Stimulated activated CD4-positive, alpha-beta T cell treated with anti-CD3 and anti-CD28 coated beads, Interleukin-12 subunit alpha, Interleukin-12 subunit beta, amount 100 ng/mL, for 24 hours (primary cell): ENCODE measurements around the gene COL19A1.
"Not testable (repeated sequence)": the region's sequence is repeated elsewhere in the genome, so short reads cannot be mapped to it uniquely, and the experiment has no call there.

Experiments
- DNase-seq, 2 experiments: peaks; one replicate each; pipeline ENCODE4 v3.0.0-alpha.2; 2020; ENCODE audit warnings: low read depth in 2 of 2

COL19A1 gene

GRCh38 chr6:69866770-69867638, 648 bp downstream of the COL19A1 start:
- DNase-seq = peak; percentile 24 to 46

- DNase-seq = no peak
Measured at GRCh38 chr6:69867639-69867976, 1.3 kb downstream of the COL19A1 start.

- DNase-seq = no peak
Measured at GRCh38 chr6:69868252-69868804, 2.0 kb downstream of the COL19A1 start.

GRCh38 chr6:69868961-69869360, 2.6 kb downstream of the COL19A1 start:
- DNase-seq = no peak

- DNase-seq = no peak
Measured at GRCh38 chr6:69871107-69871506, 4.8 kb downstream of the COL19A1 start.

GRCh38 chr6:69873291-69873690, 6.9 kb downstream of the COL19A1 start:
- DNase-seq = no peak

- DNase-seq = no peak
Measured at GRCh38 chr6:69875715-69876114, 9.4 kb downstream of the COL19A1 start.

- no peak for DNase-seq
Measured at GRCh38 chr6:69878795-69879194, 12.4 kb downstream of the COL19A1 start.

GRCh38 chr6:69880601-69881000, 14.2 kb downstream of the COL19A1 start:
- no peak for DNase-seq

GRCh38 chr6:69881322-69882151, 15.2 kb downstream of the COL19A1 start:
- DNase-seq = no peak

- DNase-seq = no peak
Measured at GRCh38 chr6:69883551-69883950, 17.2 kb downstream of the COL19A1 start.

- no peak for DNase-seq
Measured at GRCh38 chr6:69884231-69884630, 17.9 kb downstream of the COL19A1 start.

- DNase-seq = no peak
Measured at GRCh38 chr6:69887026-69887425, 20.7 kb downstream of the COL19A1 start.

- DNase-seq = no peak
Measured at GRCh38 chr6:69887714-69888345, 21.5 kb downstream of the COL19A1 start.

- no peak for DNase-seq
Measured at GRCh38 chr6:69888482-69889233, 22.3 kb downstream of the COL19A1 start.

GRCh38 chr6:69889234-69889974, 23.0 kb downstream of the COL19A1 start:
- DNase-seq = not testable (repeated sequence)

- not testable (repeated sequence) for DNase-seq
Measured at GRCh38 chr6:69892561-69892960, 26.2 kb downstream of the COL19A1 start.

- not testable (repeated sequence) for DNase-seq
Measured at GRCh38 chr6:69893266-69893665, 26.9 kb downstream of the COL19A1 start.

- no peak for DNase-seq
Measured at GRCh38 chr6:69894578-69895347, 28.4 kb downstream of the COL19A1 start.

- no peak for DNase-seq
Measured at GRCh38 chr6:69895396-69895795, 29.0 kb downstream of the COL19A1 start.
